ENCODE results near the gene LGR4. TPM values are rescaled to one million over a fixed set of nuclear protein-coding genes. Genes with fewer than 3 reads are reported as not detected.

LGR4 gene
- total and polyA plus RNA-seq, 2 experiments from 2014 or later, result 22.6 to 99.6 TPM

- no peak for TF ChIP-seq ZNF462 (CRISPR knock-in tag; IDR thresholded peaks at IDR 0.05)
- TF ChIP-seq NANOG (IDR thresholded peaks at IDR 0.05; ENCODE audit: borderline replicate concordance), result no peak
- no peak for TF ChIP-seq ZNF331 (CRISPR knock-in tag; IDR thresholded peaks at IDR 0.05; ENCODE audit: low read depth)
These were observed 64.3 kb downstream of the LGR4 start (continued) for GRCh38 chr11:27408246-27408800.

GRCh38 chr11:27406498-27407354, 65.9 kb downstream of the LGR4 start:
- H3K27ac Mint-ChIP-seq, result no peak overlapping the region
- TF ChIP-seq CTCF (conservative IDR thresholded peaks at IDR 0.05; ENCODE audit: low read depth in 2 of 2) (no peak), CREB1 (CRISPR knock-in tag; IDR thresholded peaks at IDR 0.05; ENCODE audit: low read depth) (no peak), ZNF114 (CRISPR knock-in tag; IDR thresholded peaks at IDR 0.05) (no peak)

More at GRCh38 chr11:27406498-27407354, 65.9 kb downstream of the LGR4 start:
- Histone ChIP-seq H3K4me2 (no peak overlapping the region), H4K20me1 (replicated peaks; ENCODE audit: insufficient read depth) (peaks cover 1% of the 10 kb centered on the region), H3K27ac (ENCODE audit: low read depth) (no peak overlapping the region), H3K27me3 (ENCODE audit: insufficient read depth) (no peaks in the 10 kb centered on the region), H3K9me2 (ENCODE audit: insufficient read depth) (no peaks in the 10 kb centered on the region), H3F3A (replicated peaks; ENCODE audit: low read depth) (no peaks in the 10 kb centered on the region), H3K4me1 (ENCODE audit: insufficient read depth) (no peaks in the 10 kb centered on the region), H2AFZ (no peak overlapping the region), H3K79me2 (replicated peaks; ENCODE audit: insufficient read depth) (peaks cover 60% of the 10 kb centered on the region), H3K4me3 (no peak overlapping the region), H3K36me3 (ENCODE audit: insufficient read depth) (no peaks in the 10 kb centered on the region)
- Mint-ChIP-seq H3K36me3 (ENCODE audit: low read depth) (no peaks in the 10 kb centered on the region), H3K4me1 (peaks cover 5% of the 10 kb centered on the region; the same call in 2 of the 3 replicates), H3K4me3 (no peak overlapping the region), H3K27me3 (ENCODE audit: insufficient read depth, low read depth, poor library complexity) (no peaks in the 10 kb centered on the region), H3K9me3 (no peaks in the 10 kb centered on the region)
- DNase-seq (ENCODE audit: low spot score), result no peak
- no peak for ATAC-seq

All from GM23338 (cell line).